Measurements from ENCODE around the gene OVOL2. TPM values are rescaled to one million over a fixed set of nuclear protein-coding genes. Genes with fewer than 3 reads are reported as not detected.

Gene OVOL2
- total and polyA plus RNA-seq, 2 donors (not counting 1 experiment from before 2014, with no cell fraction given), result not detected

DNA sequence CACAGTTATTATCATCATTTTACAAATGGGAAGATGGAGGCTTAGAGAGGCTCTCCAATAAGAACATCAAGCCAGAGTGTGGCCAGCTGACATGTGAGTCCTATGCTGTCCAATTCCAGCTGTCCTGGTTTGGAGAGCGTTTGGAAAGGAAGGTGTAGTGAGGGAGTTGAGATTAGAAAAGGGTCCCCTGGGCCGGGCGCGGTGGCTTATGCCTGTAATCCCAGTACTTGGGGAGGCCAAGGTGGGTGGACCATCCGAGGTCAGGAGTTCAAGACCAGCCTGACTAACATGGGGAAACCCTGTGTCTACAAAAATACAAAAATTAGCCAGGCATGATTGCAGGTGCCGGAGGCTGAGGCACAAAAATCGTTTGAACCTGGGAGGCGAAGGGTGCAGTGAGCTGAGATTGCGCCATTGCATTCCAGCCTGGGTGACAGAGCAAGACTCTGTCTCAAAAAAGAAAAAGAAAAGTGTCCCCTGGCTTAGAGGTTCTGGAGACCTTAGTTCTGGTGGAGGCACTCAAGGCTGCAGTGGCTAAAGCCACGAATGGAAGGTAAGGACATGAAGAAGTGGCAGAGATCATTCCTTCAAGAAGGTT is 22.1 kb upstream of the OVOL2 start:
- no peaks in the 10 kb centered on the region for H3K4me1 ChIP-seq (ENCODE audit: control insufficient read depth in 2 of 2, insufficient read depth in 2 of 2, low read length in 2 of 2)
- ChIA-PET POLR2A (interaction anchor here (0.6 kb wide), 1 partner anchor 43 kb away, joined by 3 read pairs; no protein-coding TSS in a partner anchor), CTCF (no interaction called here)
- H3K9ac ChIP-seq (ENCODE audit: low read length), result no peak overlapping the region
- Mint-ChIP-seq H3K9me3 (ENCODE audit: insufficient read depth) (no peaks in the 10 kb centered on the region), H3K4me1 (no peaks in the 10 kb centered on the region), H3K27ac (no peak overlapping the region), H3K27me3 (peaks cover 21% of the 10 kb centered on the region), H3K4me3 (no peak overlapping the region)
- no peak overlapping the region for H3K4me3 ChIP-seq (ENCODE audit: control extremely low read depth in 1 of 5, extremely low read depth in 1 of 5, insufficient read depth in 1 of 5, low read depth in 2 of 5, low read length in 4 of 5)
- H3K36me3 ChIP-seq (replicated peaks in 1 of 2; ENCODE audit: control extremely low read depth in 1 of 2, control insufficient read depth in 1 of 2, extremely low read depth in 1 of 2, insufficient read depth in 2 of 2, low read length in 1 of 2), result no peaks in the 10 kb centered on the region
- intact Hi-C loops (cut with micrococcal nuclease), result no loop called here
- H3K79me2 ChIP-seq (ENCODE audit: control insufficient read depth, insufficient read depth, low read length), result no peaks in the 10 kb centered on the region
- no peak overlapping the region for H3K4me2 ChIP-seq (replicated peaks; ENCODE audit: low read depth, low read length, poor library complexity, severe bottlenecking)
- no peaks in the 10 kb centered on the region for H3K9me3 ChIP-seq (ENCODE audit: control extremely low read depth in 1 of 3, control insufficient read depth in 2 of 3, insufficient read depth in 1 of 3, low read length in 2 of 3)
- DNase-seq, result no peak
- WGBS (ENCODE audit: insufficient coverage), result 85% methylated on average over 8 of the region's 10 CpGs
- TF ChIP-seq, protein P1, sequence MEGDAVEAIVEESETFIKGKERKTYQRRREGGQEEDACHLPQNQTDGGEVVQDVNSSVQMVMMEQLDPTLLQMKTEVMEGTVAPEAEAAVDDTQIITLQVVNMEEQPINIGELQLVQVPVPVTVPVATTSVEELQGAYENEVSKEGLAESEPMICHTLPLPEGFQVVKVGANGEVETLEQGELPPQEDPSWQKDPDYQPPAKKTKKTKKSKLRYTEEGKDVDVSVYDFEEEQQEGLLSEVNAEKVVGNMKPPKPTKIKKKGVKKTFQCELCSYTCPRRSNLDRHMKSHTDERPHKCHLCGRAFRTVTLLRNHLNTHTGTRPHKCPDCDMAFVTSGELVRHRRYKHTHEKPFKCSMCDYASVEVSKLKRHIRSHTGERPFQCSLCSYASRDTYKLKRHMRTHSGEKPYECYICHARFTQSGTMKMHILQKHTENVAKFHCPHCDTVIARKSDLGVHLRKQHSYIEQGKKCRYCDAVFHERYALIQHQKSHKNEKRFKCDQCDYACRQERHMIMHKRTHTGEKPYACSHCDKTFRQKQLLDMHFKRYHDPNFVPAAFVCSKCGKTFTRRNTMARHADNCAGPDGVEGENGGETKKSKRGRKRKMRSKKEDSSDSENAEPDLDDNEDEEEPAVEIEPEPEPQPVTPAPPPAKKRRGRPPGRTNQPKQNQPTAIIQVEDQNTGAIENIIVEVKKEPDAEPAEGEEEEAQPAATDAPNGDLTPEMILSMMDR (IDR thresholded peaks at IDR 0.05), result no peak
- TF ChIP-seq EZH2 (IDR thresholded peaks at IDR 0.05; ENCODE audit: borderline replicate concordance, insufficient read depth, low read depth, low read length, poor library complexity, severe bottlenecking), result no peak
- H2AFZ ChIP-seq (ENCODE audit: insufficient read depth, low read depth, low read length, poor library complexity, severe bottlenecking), result no peak overlapping the region
- peaks cover 0 to under 1% (median under 1%) of the 10 kb centered on the region in 4 experiments for H3K27me3 ChIP-seq (replicated peaks in 1 of 4; ENCODE audit: control extremely low read depth in 1 of 4, control insufficient read depth in 3 of 4, insufficient read depth in 4 of 4, low read length in 3 of 4)
- H4K20me1 ChIP-seq (ENCODE audit: control insufficient read depth, insufficient read depth, low read length, poor library complexity, severe bottlenecking), result no peaks in the 10 kb centered on the region
- H3K27ac ChIP-seq (ENCODE audit: low read length in 2 of 2), result no peak overlapping the region
- ATAC-seq (ENCODE audit: low read depth), result no peak

DNA sequence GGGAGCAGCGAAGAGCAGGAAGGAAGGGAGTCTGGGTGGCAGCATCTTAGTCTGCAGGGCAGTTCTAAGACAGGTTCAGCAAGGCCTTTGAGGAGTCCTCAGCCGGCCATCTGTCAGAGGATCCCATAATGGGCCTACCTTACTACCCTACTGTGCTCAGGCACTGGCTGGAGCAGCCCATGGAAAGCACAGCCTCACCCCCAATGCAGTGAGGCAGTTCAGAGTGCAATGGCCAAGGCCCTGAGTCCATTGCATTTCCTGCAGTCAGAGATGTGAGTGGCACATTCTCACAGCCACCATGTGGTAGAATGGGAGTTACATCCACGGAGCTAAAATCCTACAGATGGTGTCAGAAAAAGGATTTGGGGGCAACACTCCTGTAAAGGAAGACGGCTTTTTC is 19.4 kb upstream of the OVOL2 start:
- H3K4me3 ChIP-seq (ENCODE audit: control extremely low read depth in 1 of 5, extremely low read depth in 1 of 5, insufficient read depth in 1 of 5, low read depth in 2 of 5, low read length in 4 of 5), result no peak overlapping the region
- no peaks in the 10 kb centered on the region for H4K20me1 ChIP-seq (ENCODE audit: control insufficient read depth, insufficient read depth, low read length, poor library complexity, severe bottlenecking)
- no peak overlapping the region for H3K9ac ChIP-seq (ENCODE audit: low read length)
- H3K27me3 ChIP-seq (replicated peaks in 1 of 4; ENCODE audit: control extremely low read depth in 1 of 4, control insufficient read depth in 3 of 4, insufficient read depth in 4 of 4, low read length in 3 of 4), result peaks cover 0 to 10% (median 3%) of the 10 kb centered on the region in 4 experiments
- Mint-ChIP-seq H3K27ac (no peak overlapping the region), H3K4me3 (no peak overlapping the region), H3K4me1 (no peaks in the 10 kb centered on the region), H3K27me3 (peaks cover 36% of the 10 kb centered on the region), H3K9me3 (ENCODE audit: insufficient read depth) (no peaks in the 10 kb centered on the region)
- DNase-seq (no peak), ATAC-seq (ENCODE audit: low read depth) (no peak)
- no peak overlapping the region for H2AFZ ChIP-seq (ENCODE audit: insufficient read depth, low read depth, low read length, poor library complexity, severe bottlenecking)
- intact Hi-C loops (cut with micrococcal nuclease), result no loop called here
- H3K79me2 ChIP-seq (ENCODE audit: control insufficient read depth, insufficient read depth, low read length), result no peaks in the 10 kb centered on the region
- CTCF ChIA-PET, result no interaction called here
- no peaks in the 10 kb centered on the region for H3K9me3 ChIP-seq (ENCODE audit: control extremely low read depth in 1 of 3, control insufficient read depth in 2 of 3, insufficient read depth in 1 of 3, low read length in 2 of 3)
- no peaks in the 10 kb centered on the region for H3K4me1 ChIP-seq (ENCODE audit: control insufficient read depth in 2 of 2, insufficient read depth in 2 of 2, low read length in 2 of 2)
- H3K36me3 ChIP-seq (replicated peaks in 1 of 2; ENCODE audit: control extremely low read depth in 1 of 2, control insufficient read depth in 1 of 2, extremely low read depth in 1 of 2, insufficient read depth in 2 of 2, low read length in 1 of 2), result no peaks in the 10 kb centered on the region
- H3K4me2 ChIP-seq (replicated peaks; ENCODE audit: low read depth, low read length, poor library complexity, severe bottlenecking), result no peak overlapping the region
- WGBS (ENCODE audit: insufficient coverage), result 100% methylated on average over 2 of the region's 4 CpGs
- POLR2A ChIA-PET, result no interaction called here
- TF ChIP-seq, protein P1 (IDR thresholded peaks at IDR 0.05), result no peak
- TF ChIP-seq EZH2 (IDR thresholded peaks at IDR 0.05; ENCODE audit: borderline replicate concordance, insufficient read depth, low read depth, low read length, poor library complexity, severe bottlenecking), result no peak
- H3K27ac ChIP-seq (ENCODE audit: low read length in 2 of 2), result no peak overlapping the region
